Measurements from ENCODE around the gene ZDHHC14.
A peak's percentile ranks its signal among the peaks of the same experiment; 100 is the strongest.

The ZDHHC14 gene

GRCh38 chr6:157525918-157526425 lies 145.0 kb downstream of the ZDHHC14 start:
- Histone ChIP-seq H3K79me2 (ENCODE audit: low read length) (no peaks in the 10 kb centered on the region), H3K9ac (ENCODE audit: low read length) (no peak overlapping the region), H3K4me2 (ENCODE audit: low read depth, low read length) (no peak overlapping the region), H3F3A (ENCODE audit: insufficient read depth, low read length) (no peaks in the 10 kb centered on the region), H3K27ac (ENCODE audit: low read length) (no peak overlapping the region), H3K4me1 (ENCODE audit: low read length) (no peaks in the 10 kb centered on the region), H3K9me3 (replicated peaks; ENCODE audit: insufficient read depth, low read length) (no peaks in the 10 kb centered on the region), H2AFZ (ENCODE audit: low read length) (no peak overlapping the region), H3K27me3 (replicated peaks; ENCODE audit: insufficient read depth, low read length) (no peaks in the 10 kb centered on the region), H3K36me3 (replicated peaks; ENCODE audit: insufficient read depth, low read length) (no peaks in the 10 kb centered on the region), H4K20me1 (ENCODE audit: insufficient read depth, low read length) (no peaks in the 10 kb centered on the region), H3K9me2 (replicated peaks; ENCODE audit: insufficient read depth, low read length) (no peaks in the 10 kb centered on the region), H3K4me3 (ENCODE audit: low read length) (no peak overlapping the region)
- no peak for TF ChIP-seq EZH2phosphoT487 (IDR thresholded peaks at IDR 0.05; ENCODE audit: low read length)
- TF ChIP-seq EZH2 (optimal IDR thresholded peaks at IDR 0.05; ENCODE audit: low read depth, low read length): no peak
- TF ChIP-seq CTCF (IDR thresholded peaks at IDR 0.05; ENCODE audit: low read length): no peak
- no peak for DNase-seq

- Histone ChIP-seq H3K4me2 (ENCODE audit: low read depth, low read length) (no peak overlapping the region), H3K9ac (ENCODE audit: low read length) (no peak overlapping the region), H4K20me1 (ENCODE audit: insufficient read depth, low read length) (no peaks in the 10 kb centered on the region), H3K27ac (ENCODE audit: low read length) (no peak overlapping the region), H3K4me3 (ENCODE audit: low read length) (no peak overlapping the region), H3K4me1 (ENCODE audit: low read length) (no peaks in the 10 kb centered on the region), H3K9me2 (replicated peaks; ENCODE audit: insufficient read depth, low read length) (no peaks in the 10 kb centered on the region), H3K79me2 (ENCODE audit: low read length) (no peaks in the 10 kb centered on the region), H3K36me3 (replicated peaks; ENCODE audit: insufficient read depth, low read length) (no peaks in the 10 kb centered on the region), H3F3A (ENCODE audit: insufficient read depth, low read length) (no peaks in the 10 kb centered on the region), H3K27me3 (replicated peaks; ENCODE audit: insufficient read depth, low read length) (no peaks in the 10 kb centered on the region), H2AFZ (ENCODE audit: low read length) (no peak overlapping the region), H3K9me3 (replicated peaks; ENCODE audit: insufficient read depth, low read length) (no peaks in the 10 kb centered on the region)
- TF ChIP-seq EZH2 (optimal IDR thresholded peaks at IDR 0.05; ENCODE audit: low read depth, low read length): no peak
- TF ChIP-seq CTCF (IDR thresholded peaks at IDR 0.05; ENCODE audit: low read length): no peak
- TF ChIP-seq EZH2phosphoT487 (IDR thresholded peaks at IDR 0.05; ENCODE audit: low read length): no peak
- DNase-seq: peak; percentile 8
These were observed 146.5 kb downstream of the ZDHHC14 start for GRCh38 chr6:157527471-157527907.

GRCh38 chr6:157528931-157529653 lies 148.1 kb downstream of the ZDHHC14 start:
- no peak overlapping the region for H3K9ac ChIP-seq (ENCODE audit: low read length)
- no peaks in the 10 kb centered on the region for H4K20me1 ChIP-seq (ENCODE audit: insufficient read depth, low read length)
- H3K79me2 ChIP-seq (ENCODE audit: low read length): no peaks in the 10 kb centered on the region
- no peaks in the 10 kb centered on the region for H3K4me1 ChIP-seq (ENCODE audit: low read length)
- H2AFZ ChIP-seq (ENCODE audit: low read length): no peak overlapping the region
- no peak overlapping the region for H3K27ac ChIP-seq (ENCODE audit: low read length)
- H3K9me2 ChIP-seq (replicated peaks; ENCODE audit: insufficient read depth, low read length): no peaks in the 10 kb centered on the region
- no peaks in the 10 kb centered on the region for H3K27me3 ChIP-seq (replicated peaks; ENCODE audit: insufficient read depth, low read length)
- no peak for TF ChIP-seq EZH2phosphoT487 (IDR thresholded peaks at IDR 0.05; ENCODE audit: low read length)
- no peak for TF ChIP-seq CTCF (IDR thresholded peaks at IDR 0.05; ENCODE audit: low read length)
- TF ChIP-seq EZH2 (optimal IDR thresholded peaks at IDR 0.05; ENCODE audit: low read depth, low read length): no peak
- H3K4me3 ChIP-seq (ENCODE audit: low read length): no peak overlapping the region
- H3K9me3 ChIP-seq (replicated peaks; ENCODE audit: insufficient read depth, low read length): no peaks in the 10 kb centered on the region
- H3K4me2 ChIP-seq (ENCODE audit: low read depth, low read length): no peak overlapping the region
- no peak for DNase-seq
- H3K36me3 ChIP-seq (replicated peaks; ENCODE audit: insufficient read depth, low read length): no peaks in the 10 kb centered on the region
- H3F3A ChIP-seq (ENCODE audit: insufficient read depth, low read length): no peaks in the 10 kb centered on the region
